ENCODE results near the gene MYO16.

DNA sequence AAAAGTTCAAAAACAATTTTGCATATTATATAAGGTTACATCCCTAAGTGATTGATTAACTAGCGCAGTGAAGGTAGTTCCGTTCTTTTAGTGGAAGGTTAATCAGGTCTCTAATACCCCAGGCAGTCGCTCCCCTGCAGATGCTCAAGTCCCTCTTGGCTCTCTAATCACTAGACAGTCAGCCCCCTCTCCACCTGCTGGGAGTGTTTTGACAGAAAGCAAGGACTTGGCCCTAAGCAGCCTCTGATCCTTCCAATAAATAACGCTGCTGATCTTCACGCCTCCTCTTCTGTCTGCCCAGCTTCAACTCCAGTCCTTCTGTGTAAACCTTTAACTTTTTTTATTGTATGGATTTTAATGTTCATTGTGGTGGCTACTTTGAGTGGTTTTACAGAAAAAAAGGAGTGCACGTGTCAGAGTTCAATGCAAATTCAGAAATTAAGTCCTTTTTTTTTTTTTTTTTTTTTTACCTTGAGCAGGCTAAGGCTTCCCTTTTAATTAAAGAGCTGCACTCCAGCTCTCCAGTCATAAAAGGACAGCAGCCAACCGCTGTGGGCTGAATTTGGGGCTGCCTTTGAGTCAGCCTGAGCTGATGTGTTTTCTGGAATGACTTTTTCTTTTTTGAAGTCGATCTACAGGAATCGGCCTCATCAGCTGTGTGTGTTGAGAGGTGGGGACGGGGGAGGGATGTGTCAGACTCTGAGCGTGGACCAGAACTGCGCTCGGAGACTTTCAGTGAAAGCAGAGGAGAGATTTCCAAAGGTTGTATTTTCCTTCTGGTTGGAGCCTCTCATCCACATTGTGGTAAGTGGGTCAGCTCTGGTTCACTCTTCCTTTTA is 33.8 kb upstream of the MYO16 start:
- TF ChIP-seq, protein P1, sequence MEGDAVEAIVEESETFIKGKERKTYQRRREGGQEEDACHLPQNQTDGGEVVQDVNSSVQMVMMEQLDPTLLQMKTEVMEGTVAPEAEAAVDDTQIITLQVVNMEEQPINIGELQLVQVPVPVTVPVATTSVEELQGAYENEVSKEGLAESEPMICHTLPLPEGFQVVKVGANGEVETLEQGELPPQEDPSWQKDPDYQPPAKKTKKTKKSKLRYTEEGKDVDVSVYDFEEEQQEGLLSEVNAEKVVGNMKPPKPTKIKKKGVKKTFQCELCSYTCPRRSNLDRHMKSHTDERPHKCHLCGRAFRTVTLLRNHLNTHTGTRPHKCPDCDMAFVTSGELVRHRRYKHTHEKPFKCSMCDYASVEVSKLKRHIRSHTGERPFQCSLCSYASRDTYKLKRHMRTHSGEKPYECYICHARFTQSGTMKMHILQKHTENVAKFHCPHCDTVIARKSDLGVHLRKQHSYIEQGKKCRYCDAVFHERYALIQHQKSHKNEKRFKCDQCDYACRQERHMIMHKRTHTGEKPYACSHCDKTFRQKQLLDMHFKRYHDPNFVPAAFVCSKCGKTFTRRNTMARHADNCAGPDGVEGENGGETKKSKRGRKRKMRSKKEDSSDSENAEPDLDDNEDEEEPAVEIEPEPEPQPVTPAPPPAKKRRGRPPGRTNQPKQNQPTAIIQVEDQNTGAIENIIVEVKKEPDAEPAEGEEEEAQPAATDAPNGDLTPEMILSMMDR (IDR thresholded peaks at IDR 0.05): no peak
- no peak for TF ChIP-seq ZFX (IDR thresholded peaks at IDR 0.05; ENCODE audit: borderline replicate concordance)
